ENCODE data around the gene APPBP2. TPM values are rescaled to one million over a fixed set of nuclear protein-coding genes. Genes with fewer than 3 reads are reported as not detected.

Gene APPBP2
- total RNA-seq, 1 donor from 2014 or later: 61.3 TPM

- no peak overlapping the region for H3K4me3 Mint-ChIP-seq (ENCODE audit: low read depth)
- no peaks in the 10 kb centered on the region for H3K27me3 Mint-ChIP-seq
- no peaks in the 10 kb centered on the region for H3K9me3 Mint-ChIP-seq (ENCODE audit: low read depth)
- TF ChIP-seq CTCF (IDR thresholded peaks at IDR 0.05; ENCODE audit: unreplicated experiment): no peak
- peaks cover 9% of the 10 kb centered on the region for H3K4me1 Mint-ChIP-seq (ENCODE audit: low read depth)
- H3K27ac Mint-ChIP-seq: no peak overlapping the region
- no peaks in the 10 kb centered on the region for H3K36me3 Mint-ChIP-seq (ENCODE audit: insufficient read depth)
- DNase-seq (ENCODE audit: low spot score, unreplicated experiment): no peak
These were observed 13.8 kb upstream of the APPBP2 start for GRCh38 chr17:60539807-60540206.

- Mint-ChIP-seq H3K36me3 (ENCODE audit: insufficient read depth) (no peaks in the 10 kb centered on the region), H3K27ac (no peak overlapping the region), H3K27me3 (no peaks in the 10 kb centered on the region), H3K9me3 (ENCODE audit: low read depth) (no peaks in the 10 kb centered on the region), H3K4me1 (ENCODE audit: low read depth) (peaks cover 16% of the 10 kb centered on the region), H3K4me3 (ENCODE audit: low read depth) (no peak overlapping the region)
- DNase-seq (ENCODE audit: low spot score, unreplicated experiment): no peak
- TF ChIP-seq CTCF (IDR thresholded peaks at IDR 0.05; ENCODE audit: unreplicated experiment): no peak
These were observed 12.7 kb upstream of the APPBP2 start for GRCh38 chr17:60538726-60539125.

GRCh38 chr17:60535382-60536279, 9.6 kb upstream of the APPBP2 start:
- no peak for TF ChIP-seq CTCF (IDR thresholded peaks at IDR 0.05; ENCODE audit: unreplicated experiment)
- Mint-ChIP-seq H3K27ac (no peak overlapping the region), H3K27me3 (no peaks in the 10 kb centered on the region), H3K9me3 (ENCODE audit: low read depth) (peaks cover 4% of the 10 kb centered on the region), H3K4me3 (ENCODE audit: low read depth) (no peak overlapping the region), H3K36me3 (ENCODE audit: insufficient read depth) (peaks cover 11% of the 10 kb centered on the region), H3K4me1 (ENCODE audit: low read depth) (peaks cover 16% of the 10 kb centered on the region)
- no peak for DNase-seq (ENCODE audit: low spot score, unreplicated experiment)

- peaks cover 14% of the 10 kb centered on the region for H3K36me3 Mint-ChIP-seq (ENCODE audit: insufficient read depth)
These were observed 8.6 kb upstream of the APPBP2 start for GRCh38 chr17:60534613-60535157.

More at GRCh38 chr17:60534613-60535157, 8.6 kb upstream of the APPBP2 start:
- H3K4me1 Mint-ChIP-seq (ENCODE audit: low read depth): peaks cover 16% of the 10 kb centered on the region
- no peak overlapping the region for H3K4me3 Mint-ChIP-seq (ENCODE audit: low read depth)
- TF ChIP-seq CTCF (IDR thresholded peaks at IDR 0.05; ENCODE audit: unreplicated experiment): no peak
- no peak for DNase-seq (ENCODE audit: low spot score, unreplicated experiment)
- H3K9me3 Mint-ChIP-seq (ENCODE audit: low read depth): peaks cover 5% of the 10 kb centered on the region
- H3K27me3 Mint-ChIP-seq: no peaks in the 10 kb centered on the region
- H3K27ac Mint-ChIP-seq: peak overlapping the region; percentile 75
